ENCODE results near the gene PRKG1.

PRKG1 gene

GRCh38 chr10:51760864-51761640, 686.8 kb downstream of the PRKG1 start:
- no peak for DNase-seq (ENCODE audit: low spot score)

- no peak for DNase-seq (ENCODE audit: low spot score)
Measured at GRCh38 chr10:51763746-51764145, 689.5 kb downstream of the PRKG1 start.

- no peak for DNase-seq (ENCODE audit: low spot score)
Measured at GRCh38 chr10:51765284-51765971, 691.1 kb downstream of the PRKG1 start.

GRCh38 chr10:51766423-51767102, 692.3 kb downstream of the PRKG1 start:
- no peak for DNase-seq (ENCODE audit: low spot score)

GRCh38 chr10:51767103-51767763, 692.9 kb downstream of the PRKG1 start:
- no peak for DNase-seq (ENCODE audit: low spot score)

GRCh38 chr10:51768886-51769465, 694.7 kb downstream of the PRKG1 start:
- DNase-seq (ENCODE audit: low spot score): no peak

GRCh38 chr10:51770709-51771108, 696.4 kb downstream of the PRKG1 start:
- no peak for DNase-seq (ENCODE audit: low spot score)

GRCh38 chr10:51772387-51772786, 698.1 kb downstream of the PRKG1 start:
- DNase-seq (ENCODE audit: low spot score): no peak

GRCh38 chr10:51773681-51774080, 699.4 kb downstream of the PRKG1 start:
- no peak for DNase-seq (ENCODE audit: low spot score)

GRCh38 chr10:51783941-51784340, 709.7 kb downstream of the PRKG1 start:
- no peak for DNase-seq (ENCODE audit: low spot score)

GRCh38 chr10:51786016-51786683, 711.9 kb downstream of the PRKG1 start:
- DNase-seq (ENCODE audit: low spot score): no peak

GRCh38 chr10:51786684-51787035, 712.4 kb downstream of the PRKG1 start:
- DNase-seq (ENCODE audit: low spot score): no peak

- no peak for DNase-seq (ENCODE audit: low spot score)
Measured at GRCh38 chr10:51788273-51788672, 714.0 kb downstream of the PRKG1 start.

GRCh38 chr10:51789118-51789517, 714.8 kb downstream of the PRKG1 start:
- no peak for DNase-seq (ENCODE audit: low spot score)

- DNase-seq (ENCODE audit: low spot score): no peak
Measured at GRCh38 chr10:51789903-51790302, 715.6 kb downstream of the PRKG1 start.

GRCh38 chr10:51792678-51793077, 718.4 kb downstream of the PRKG1 start:
- no peak for DNase-seq (ENCODE audit: low spot score)

GRCh38 chr10:51800121-51800520, 725.8 kb downstream of the PRKG1 start:
- no peak for DNase-seq (ENCODE audit: low spot score)

- no peak for DNase-seq (ENCODE audit: low spot score)
Measured at GRCh38 chr10:51800725-51801424, 726.6 kb downstream of the PRKG1 start.

- no peak for DNase-seq (ENCODE audit: low spot score)
Measured at GRCh38 chr10:51802030-51802429, 727.7 kb downstream of the PRKG1 start.

GRCh38 chr10:51804866-51805265, 730.6 kb downstream of the PRKG1 start:
- DNase-seq (ENCODE audit: low spot score): no peak

Measured in D341Med (cell line).